HG03108 (cell line): Measurements from ENCODE around the gene SLF1.

Experiments used
- ATAC-seq: cut with Tn5 transposase; IDR thresholded peaks from one replicate; pipeline ENCODE4 v1.9.1; 2021; ENCODE audit warnings: moderate library complexity; ENCODE audit not compliant: unreplicated experiment

Gene SLF1

DNA sequence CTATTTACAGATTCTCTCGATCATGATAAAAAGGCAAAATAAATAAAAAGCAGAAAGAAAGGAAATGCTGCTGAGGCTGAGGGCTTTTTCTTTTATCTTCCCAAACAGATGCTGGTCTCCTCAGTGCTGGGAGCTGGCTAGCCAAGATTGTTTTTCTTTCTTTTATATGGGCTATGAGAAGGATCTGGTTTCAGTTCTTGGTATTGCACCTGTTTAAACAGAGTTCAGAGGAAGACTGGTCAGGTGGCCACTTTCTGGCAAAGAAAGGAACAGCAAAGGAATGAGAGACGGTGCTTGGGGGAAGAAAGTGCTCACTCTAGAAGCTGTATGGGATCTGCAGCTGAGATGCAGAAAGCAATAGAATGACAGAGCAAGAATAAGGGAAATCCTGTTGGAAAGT is 88.9 kb downstream of the SLF1 start:
- ATAC-seq = no peak

- ATAC-seq = no peak
Observed at GRCh38 chr5:94709277-94709676, 90.8 kb downstream of the SLF1 start.

DNA sequence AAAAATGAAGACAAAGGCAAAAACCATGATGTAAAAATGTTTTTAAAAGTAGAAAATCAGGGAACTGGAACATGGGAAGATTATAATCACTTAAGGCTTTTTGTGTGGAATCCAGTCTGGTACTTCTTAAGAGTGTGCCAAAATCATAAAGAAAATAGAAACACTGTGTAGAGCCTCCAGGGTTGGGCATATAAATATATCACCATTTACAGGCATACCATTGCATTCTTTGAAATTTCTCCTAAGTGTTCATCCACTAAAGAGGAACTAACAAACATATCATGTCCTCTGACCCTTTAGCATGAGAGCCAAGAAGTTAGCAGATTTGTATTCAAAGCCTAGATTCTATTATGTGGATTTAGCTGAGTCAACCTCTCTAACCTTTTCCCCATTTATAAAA is 93.3 kb downstream of the SLF1 start:
- no peak for ATAC-seq

DNA sequence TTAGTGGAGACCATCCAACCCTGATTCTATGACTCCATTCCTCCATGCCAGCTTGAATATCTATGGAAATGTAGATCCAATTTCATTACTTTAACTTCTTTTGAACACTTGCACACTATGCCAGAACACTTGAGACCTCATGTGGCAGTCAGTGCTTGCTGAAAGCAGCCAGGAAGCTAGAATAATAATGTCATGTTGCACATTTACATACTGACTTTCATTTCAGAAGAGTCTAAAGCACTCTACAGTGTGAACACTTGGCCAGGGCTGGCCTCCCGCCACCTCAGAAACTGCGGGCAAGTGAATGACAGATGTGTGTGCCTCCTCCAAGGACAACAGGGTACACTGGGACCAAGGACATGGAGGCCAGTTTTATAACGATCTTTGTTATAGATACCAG is 97.3 kb downstream of the SLF1 start:
- no peak for ATAC-seq

DNA sequence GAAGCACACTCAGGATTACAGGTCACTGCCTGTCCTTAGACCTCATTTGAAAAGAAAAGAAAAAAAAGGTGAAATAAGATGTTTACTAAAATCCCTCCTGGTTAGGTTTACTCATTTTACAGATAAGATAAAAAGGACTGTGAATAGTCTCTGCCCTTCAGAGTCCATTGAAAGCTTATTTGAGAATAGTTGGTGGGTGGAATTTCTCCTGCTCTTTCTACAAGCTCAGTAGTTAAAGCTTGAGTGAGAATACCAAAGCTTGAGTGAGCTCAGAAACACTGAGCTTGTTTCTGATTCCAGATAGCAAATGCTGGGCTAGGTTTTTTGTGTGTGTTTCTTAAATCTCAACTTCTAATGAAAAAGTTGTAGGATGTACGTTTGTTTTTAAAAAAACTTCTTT is 106.7 kb downstream of the SLF1 start:
- no peak for ATAC-seq

- ATAC-seq = no peak
Observed at GRCh38 chr5:94731471-94731870, 113.0 kb downstream of the SLF1 start.

- no peak for ATAC-seq
Observed at GRCh38 chr5:94736498-94736897, 118.0 kb downstream of the SLF1 start.

DNA sequence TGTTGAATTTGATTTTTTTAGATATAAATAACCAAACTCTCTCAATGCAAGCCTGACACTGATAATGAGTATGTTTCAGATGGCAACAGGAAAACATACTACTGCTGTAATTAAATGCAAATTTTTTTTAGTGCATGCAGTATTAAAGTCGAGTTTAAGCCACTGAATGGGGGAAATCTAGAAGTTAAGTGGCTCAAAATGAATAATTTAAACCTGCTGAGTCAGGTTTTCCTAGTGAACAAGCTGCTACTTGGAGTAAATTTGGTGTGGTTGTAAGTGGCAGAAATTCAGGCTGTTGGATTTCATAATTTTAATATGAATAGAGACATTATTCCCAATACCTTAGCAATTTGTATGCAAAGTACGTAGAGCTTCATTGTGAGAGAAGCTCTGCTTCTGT is 121.8 kb downstream of the SLF1 start:
- ATAC-seq = no peak

DNA sequence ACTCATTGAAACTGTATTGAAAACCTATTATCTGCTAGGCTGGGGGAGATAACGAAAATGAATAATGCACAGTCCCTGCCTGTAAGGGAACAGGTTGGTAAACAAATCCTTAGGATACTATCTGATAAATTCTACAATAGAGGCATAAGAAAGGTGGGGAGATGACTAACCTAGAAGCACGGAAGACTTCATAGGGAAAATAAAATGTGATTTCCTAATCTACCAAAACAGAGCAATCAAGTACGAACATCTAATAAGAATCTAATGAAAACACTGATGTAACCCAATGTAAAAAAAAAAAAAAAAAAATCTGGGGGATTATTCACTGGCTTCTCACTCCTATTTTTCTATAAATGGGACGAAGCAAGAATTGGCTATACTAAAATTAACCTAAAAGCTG is 124.4 kb downstream of the SLF1 start:
- ATAC-seq = no peak

GRCh38 chr5:94744906-94745305 is 126.4 kb downstream of the SLF1 start:
- peak; percentile 27 for ATAC-seq

- ATAC-seq = peak; percentile 63
Observed at GRCh38 chr5:94745786-94746730, 127.6 kb downstream of the SLF1 start.

- ATAC-seq = peak; percentile 51
Observed at GRCh38 chr5:94746731-94747124, 128.3 kb downstream of the SLF1 start.
